ENCODE data around the gene ESYT1.

DNA sequence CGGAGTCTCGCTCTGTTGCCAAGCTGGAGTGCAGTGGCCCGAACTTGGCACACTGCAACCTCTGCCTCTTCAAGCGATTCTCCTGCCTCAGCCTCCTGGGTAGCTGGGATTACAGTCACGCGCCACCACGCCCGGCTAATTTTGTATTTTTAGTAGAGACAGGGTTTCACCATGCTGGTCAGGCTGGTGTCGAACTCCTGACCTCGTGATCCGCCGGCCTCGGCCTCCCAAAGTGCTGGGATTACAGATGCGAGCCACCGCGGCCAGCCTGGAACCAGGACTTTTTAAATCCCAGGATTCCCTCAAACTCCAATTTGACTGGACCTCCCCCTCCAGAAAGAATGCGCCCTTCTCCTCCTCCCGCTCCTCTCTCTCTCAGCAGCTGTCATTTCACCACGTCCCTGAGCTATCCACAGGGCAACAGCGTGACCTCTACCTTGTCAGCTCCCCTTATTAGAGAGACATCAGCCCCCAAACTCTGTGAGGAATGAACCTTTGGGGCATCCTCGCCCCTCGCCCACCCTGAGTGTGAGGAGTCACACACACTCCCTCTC is 2.0 kb downstream of the ESYT1 start:
- TF ChIP-seq, protein P1, sequence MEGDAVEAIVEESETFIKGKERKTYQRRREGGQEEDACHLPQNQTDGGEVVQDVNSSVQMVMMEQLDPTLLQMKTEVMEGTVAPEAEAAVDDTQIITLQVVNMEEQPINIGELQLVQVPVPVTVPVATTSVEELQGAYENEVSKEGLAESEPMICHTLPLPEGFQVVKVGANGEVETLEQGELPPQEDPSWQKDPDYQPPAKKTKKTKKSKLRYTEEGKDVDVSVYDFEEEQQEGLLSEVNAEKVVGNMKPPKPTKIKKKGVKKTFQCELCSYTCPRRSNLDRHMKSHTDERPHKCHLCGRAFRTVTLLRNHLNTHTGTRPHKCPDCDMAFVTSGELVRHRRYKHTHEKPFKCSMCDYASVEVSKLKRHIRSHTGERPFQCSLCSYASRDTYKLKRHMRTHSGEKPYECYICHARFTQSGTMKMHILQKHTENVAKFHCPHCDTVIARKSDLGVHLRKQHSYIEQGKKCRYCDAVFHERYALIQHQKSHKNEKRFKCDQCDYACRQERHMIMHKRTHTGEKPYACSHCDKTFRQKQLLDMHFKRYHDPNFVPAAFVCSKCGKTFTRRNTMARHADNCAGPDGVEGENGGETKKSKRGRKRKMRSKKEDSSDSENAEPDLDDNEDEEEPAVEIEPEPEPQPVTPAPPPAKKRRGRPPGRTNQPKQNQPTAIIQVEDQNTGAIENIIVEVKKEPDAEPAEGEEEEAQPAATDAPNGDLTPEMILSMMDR (IDR thresholded peaks at IDR 0.05) = no peak
- TF ChIP-seq, protein P2, sequence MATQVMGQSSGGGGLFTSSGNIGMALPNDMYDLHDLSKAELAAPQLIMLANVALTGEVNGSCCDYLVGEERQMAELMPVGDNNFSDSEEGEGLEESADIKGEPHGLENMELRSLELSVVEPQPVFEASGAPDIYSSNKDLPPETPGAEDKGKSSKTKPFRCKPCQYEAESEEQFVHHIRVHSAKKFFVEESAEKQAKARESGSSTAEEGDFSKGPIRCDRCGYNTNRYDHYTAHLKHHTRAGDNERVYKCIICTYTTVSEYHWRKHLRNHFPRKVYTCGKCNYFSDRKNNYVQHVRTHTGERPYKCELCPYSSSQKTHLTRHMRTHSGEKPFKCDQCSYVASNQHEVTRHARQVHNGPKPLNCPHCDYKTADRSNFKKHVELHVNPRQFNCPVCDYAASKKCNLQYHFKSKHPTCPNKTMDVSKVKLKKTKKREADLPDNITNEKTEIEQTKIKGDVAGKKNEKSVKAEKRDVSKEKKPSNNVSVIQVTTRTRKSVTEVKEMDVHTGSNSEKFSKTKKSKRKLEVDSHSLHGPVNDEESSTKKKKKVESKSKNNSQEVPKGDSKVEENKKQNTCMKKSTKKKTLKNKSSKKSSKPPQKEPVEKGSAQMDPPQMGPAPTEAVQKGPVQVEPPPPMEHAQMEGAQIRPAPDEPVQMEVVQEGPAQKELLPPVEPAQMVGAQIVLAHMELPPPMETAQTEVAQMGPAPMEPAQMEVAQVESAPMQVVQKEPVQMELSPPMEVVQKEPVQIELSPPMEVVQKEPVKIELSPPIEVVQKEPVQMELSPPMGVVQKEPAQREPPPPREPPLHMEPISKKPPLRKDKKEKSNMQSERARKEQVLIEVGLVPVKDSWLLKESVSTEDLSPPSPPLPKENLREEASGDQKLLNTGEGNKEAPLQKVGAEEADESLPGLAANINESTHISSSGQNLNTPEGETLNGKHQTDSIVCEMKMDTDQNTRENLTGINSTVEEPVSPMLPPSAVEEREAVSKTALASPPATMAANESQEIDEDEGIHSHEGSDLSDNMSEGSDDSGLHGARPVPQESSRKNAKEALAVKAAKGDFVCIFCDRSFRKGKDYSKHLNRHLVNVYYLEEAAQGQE (IDR thresholded peaks at IDR 0.05; ENCODE audit: insufficient read depth in 1 of 2, low read depth in 2 of 2, low read length in 1 of 2) = no peak
- no peak for TF ChIP-seq POLR2AphosphoS5 (IDR thresholded peaks at IDR 0.05; ENCODE audit: low read depth, low read length)
- TF ChIP-seq SIN3A (IDR thresholded peaks at IDR 0.05; ENCODE audit: borderline replicate concordance, insufficient read depth, low read depth, low read length) = no peak
